HG03558 (cell line): ENCODE measurements around the gene PRICKLE3.

Source experiments
- ATAC-seq: cut with Tn5 transposase; IDR thresholded peaks from one replicate; pipeline ENCODE4 v1.9.1; 2021; ENCODE audit warnings: moderate number of reproducible peaks; ENCODE audit not compliant: unreplicated experiment; ENCODE audit errors: extremely low read depth

Gene PRICKLE3, protein sequence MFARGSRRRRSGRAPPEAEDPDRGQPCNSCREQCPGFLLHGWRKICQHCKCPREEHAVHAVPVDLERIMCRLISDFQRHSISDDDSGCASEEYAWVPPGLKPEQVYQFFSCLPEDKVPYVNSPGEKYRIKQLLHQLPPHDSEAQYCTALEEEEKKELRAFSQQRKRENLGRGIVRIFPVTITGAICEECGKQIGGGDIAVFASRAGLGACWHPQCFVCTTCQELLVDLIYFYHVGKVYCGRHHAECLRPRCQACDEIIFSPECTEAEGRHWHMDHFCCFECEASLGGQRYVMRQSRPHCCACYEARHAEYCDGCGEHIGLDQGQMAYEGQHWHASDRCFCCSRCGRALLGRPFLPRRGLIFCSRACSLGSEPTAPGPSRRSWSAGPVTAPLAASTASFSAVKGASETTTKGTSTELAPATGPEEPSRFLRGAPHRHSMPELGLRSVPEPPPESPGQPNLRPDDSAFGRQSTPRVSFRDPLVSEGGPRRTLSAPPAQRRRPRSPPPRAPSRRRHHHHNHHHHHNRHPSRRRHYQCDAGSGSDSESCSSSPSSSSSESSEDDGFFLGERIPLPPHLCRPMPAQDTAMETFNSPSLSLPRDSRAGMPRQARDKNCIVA

DNA sequence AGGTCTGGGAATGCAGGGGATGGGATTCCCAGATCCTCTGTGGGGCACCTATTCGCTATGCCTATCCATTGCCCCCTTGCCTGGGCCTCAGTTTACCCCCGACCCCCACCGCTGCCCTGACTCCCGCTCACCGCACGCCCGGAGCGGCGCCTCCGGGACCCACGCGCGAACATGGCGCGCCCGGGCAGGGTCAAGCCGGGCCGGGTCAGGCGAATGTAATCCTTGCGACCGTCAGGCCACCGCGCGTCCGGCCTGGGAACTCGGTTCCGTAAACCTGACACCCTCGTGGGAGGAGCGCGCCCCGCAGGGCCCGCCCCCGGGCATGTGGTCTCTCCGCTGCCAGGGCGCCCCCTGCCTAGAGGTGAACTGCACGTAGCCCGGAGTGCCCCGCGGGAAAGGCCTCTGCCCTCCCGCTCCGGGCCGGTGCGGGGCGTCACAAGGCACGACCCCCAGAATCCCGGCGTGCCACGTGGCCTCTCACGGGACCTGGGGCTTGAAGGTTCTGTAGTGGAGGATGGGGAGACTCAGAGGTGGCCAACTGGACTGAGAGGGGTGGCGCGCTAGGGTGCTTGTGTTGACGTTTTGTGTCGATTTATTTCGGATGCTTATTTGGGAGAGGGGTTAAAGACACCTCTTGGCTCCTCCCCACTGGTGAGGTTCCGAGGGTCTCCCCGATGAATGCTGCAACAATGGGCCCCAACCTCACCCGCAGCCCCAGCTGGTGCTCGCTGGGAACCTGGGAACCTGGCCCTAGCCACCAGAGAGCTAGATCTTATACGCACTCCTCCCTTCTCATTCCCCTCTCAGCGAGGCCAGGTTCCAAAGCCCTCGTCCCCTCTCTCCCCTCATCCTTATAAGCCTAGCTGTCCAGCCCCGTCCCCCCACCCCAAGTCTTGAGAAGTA lies at the start of gene PRICKLE3:
PRICKLE3 (minus strand) TSS at position 249 of the 903 bp plus-strand sequence; CDS start at position 173, 76 bp downstream.
- no peak for ATAC-seq

DNA sequence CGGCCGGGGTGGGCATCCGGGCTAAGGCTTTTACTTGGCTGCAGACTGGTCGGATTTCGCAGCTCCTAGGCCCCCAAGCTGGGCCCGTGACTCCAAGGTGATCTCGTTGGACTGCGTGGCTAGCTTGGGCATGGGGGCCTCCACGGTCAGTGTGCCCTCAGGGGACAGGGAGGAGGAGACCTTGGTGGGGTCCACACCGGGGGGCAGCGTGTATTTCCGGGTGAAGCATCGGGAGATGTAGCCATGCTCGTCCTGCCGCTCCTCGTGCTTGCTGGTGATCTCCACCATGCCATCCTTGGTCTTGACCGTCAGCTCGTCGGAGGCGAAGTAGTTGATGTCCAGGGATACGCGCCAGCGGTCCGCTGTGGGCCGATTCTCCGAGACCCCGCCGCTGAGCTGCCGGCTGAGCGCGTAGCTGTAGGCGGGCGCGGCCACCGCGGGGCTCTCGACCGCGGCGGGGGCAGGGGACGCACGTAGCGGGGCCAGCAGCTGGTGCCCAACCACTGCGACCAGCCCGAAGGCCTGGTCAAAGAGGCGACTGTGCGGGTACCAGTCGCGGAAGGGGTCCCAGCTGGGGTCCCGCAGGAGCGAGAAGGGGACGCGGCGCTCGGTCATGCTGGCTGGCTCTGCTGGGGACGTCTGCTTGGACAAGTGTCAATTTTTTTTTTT lies 47.8 kb upstream of the PRICKLE3 start:
- no peak for ATAC-seq

DNA sequence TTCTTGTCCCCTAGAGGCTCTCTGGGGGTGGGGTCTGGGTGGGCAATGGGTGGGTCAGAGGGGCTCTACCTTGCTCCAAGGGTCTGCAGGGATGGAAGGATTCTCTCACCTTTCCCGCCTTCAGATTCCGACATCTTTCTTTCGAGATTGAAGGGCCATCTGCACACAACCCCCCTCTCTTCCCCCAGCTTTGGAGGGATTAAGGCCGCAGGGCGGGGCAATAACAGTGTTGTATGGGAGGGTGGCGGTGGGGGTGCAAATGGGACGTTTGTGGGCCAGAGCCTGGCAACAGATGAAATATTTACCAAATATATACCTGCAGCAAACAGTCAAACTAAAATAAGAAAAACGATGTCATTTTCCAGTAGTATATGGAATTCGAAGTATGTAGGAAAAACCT lies 47.0 kb upstream of the PRICKLE3 start, which contains the start of gene CACNA1F:
CACNA1F (minus strand) TSS at position 165 of the 400 bp plus-strand sequence; CDS start at position 134, 31 bp downstream.
- ATAC-seq = no peak

DNA sequence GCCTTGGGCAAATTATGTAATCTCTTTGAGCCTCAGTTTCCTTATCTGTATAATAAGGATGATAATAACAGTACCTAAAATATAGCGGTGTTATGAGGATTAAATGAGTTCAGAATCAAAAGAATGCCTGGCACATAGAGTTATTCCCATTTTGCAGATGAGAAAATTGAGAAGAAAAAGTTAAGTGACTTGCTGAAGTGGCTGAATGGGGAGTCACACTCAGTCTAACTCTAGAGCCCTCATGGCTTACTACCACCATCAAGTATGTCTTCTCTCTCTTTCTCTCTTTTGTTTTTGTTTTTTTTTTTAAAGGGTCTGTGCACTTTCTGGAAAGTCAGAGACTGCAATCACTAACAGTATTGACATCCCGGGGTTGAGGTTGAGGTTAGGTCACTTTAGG lies 46.4 kb upstream of the PRICKLE3 start:
- no peak for ATAC-seq

DNA sequence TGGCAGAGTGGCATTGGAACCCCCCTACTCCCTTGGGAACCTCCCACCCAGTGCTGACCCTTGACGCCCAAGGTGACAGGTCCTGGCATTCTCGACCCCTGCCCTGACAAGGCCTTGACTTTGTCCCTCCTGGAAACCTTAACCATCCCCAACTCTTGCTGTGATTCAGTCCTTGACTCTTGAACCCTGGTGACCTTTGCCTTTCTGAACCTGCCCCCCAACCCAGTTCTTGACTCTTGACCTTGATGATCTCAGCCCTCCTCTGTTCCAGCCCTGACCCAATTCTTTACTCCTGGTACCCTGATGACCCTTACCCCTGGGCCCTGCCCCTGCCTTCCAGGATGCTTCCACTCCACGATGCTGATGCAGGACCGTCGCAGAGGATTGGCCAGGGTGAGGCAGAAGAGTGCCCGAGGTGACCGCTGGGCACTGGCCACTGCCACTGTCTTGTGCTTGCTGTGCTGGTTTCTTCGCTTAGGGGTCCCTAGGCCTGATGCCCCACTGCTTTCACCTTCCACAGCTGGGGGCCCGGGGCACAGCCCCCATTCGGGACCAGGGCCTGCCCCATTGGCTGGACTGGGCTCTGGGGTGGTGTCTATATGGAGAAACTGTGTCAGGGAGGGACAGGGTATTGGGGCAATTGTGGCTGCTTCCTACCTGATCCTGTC lies 45.3 kb upstream of the PRICKLE3 start:
- ATAC-seq = no peak

DNA sequence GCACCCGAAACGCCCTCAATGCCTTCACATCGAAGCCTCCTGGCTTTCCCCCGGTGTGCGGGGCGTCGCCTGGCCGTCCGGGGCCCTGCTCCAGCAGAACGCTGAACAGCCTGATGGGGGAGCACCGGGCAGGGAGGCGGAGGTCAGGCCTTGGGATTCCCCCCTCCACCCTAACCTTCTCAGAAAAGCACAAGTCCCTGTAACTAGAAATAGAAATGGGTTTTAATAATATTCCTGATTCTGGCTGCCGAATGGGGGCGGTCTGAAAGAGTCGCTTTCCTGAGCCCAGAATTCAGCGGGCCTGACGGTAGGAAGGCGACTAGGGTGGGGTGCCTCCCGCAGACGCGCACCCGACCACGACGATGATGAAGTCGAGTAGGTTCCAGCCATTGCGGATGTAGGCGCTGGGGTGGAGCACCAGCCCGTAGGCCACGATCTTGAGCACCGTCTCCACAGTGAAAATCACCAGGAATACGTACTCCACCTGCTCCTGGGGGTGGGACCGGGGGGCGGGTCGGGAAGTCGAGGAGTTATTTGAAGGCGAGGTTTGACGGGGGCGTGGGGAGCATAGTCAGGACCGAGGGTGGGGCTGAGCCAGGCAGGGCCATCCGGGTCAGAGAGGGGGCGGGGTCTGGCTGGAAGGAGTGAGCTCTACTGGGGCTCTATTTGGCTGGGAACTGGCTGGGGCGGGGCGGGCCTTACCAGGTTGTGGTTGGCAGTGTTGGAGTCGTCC lies 44.5 kb upstream of the PRICKLE3 start:
- ATAC-seq = no peak

DNA sequence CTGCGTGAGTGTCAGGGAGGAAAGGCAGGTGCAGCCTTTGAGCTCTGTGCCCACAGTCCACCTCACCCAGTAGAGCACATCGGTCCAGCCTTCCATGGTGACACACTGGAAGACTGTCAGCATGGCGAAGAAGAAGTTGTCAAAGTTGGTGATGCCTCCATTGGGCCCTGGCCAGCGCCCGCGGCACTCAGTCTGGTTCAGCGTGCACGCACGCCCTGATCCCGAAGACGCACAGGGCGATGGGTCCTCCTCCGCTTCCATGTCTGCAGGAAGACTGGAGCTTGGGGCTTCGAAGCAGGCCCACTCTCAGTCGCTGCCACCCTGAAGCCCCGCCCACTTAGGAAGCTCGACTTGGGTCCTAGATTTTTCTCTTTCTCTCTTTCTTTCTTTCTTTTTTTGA lies 42.0 kb upstream of the PRICKLE3 start:
- ATAC-seq = no peak

DNA sequence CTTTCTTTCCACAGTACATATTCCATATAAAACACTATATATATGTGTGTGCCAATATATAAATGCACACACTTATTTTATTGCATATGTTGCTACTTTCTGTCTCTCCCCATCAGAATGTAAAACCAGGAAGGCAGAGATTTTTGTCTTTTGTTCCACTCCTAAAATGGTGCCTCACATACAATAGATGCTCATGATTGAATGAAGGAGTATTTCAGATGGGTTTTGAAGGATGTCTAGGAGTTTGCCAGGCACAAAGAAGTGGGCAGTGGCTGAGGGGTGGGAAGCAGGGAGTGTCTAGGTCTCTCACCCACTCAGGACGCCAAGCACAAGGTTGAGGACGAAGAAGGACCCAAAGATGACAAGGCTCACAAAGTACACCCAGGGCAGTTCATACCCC lies 41.6 kb upstream of the PRICKLE3 start:
- no peak for ATAC-seq

DNA sequence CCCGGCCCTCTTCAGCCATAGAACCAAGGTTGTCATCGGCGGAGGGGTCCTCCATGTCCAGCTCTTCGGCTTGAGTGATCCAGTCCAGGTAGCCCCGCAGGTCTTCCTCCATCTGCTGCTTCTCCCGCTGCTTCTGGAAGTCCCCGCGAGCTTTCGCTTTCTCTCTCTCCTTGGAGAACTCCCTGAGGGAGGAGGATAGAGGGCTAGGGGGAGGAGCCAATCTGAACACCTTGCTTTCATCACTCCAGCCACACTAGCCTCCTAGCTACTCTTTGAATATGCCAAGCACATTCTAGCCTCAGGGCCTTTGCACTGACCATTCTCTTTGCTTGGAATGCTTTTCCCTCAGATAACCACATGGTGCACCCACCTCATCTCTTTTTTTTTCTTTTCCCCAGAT lies 40.8 kb upstream of the PRICKLE3 start:
- ATAC-seq = no peak

DNA sequence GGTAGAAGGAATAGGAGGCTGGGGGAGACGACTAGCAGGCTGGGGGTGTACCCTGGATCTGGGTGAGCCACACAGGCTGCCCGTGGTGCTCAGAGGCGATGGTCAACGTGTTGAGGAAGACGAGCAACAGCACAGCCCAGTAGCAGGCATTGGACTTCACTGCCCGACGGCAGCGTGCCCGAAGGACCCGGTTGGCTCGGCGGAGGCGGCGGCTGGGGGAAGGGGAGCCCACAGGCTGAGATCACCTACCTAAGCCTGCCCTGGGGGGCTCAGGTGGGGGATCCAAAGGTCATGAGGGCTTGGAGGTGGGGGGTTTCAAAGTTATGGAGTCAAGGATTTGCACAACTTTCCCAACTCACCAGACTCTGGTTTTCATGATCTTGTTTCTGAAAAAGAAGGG lies 39.7 kb upstream of the PRICKLE3 start:
- no peak for ATAC-seq

DNA sequence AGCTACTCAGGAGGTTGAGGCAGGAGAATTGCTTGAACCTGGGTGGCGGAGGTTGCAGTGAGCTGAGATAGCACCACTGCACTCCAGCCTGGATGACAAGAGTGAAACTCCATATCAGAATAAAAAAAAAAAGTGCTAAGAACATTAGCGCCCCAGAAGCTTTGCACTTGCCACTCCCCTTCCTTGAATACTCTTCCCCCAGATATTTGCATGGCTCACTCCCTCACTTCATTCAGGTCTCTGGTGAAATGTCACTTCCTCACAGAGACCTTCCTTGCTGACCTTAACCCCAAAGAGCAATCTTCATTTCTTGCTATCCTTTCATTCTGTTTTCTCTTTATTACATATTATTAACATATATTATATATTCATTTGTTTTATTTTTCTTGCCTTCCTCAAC lies 35.7 kb upstream of the PRICKLE3 start:
- no peak for ATAC-seq

DNA sequence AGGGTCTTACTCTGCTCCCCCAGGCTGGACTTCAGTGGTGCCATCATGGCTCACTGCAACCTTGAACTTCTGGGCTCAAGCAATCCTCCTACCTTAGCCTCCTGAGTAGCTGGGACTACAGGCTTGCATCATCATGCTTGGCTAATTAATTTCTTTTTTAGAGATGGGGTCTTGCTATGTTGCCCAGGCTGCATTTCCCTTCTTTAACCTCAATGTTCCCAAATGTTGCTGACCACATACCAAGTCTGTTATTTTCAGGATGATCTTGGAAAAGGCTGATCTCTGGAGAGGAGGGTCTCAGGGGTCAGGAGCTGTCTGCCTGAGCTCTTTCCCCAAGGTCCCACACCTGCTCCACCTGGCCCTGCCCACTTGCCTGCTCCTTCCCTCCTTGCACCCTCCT lies 33.9 kb upstream of the PRICKLE3 start:
- ATAC-seq = no peak

DNA sequence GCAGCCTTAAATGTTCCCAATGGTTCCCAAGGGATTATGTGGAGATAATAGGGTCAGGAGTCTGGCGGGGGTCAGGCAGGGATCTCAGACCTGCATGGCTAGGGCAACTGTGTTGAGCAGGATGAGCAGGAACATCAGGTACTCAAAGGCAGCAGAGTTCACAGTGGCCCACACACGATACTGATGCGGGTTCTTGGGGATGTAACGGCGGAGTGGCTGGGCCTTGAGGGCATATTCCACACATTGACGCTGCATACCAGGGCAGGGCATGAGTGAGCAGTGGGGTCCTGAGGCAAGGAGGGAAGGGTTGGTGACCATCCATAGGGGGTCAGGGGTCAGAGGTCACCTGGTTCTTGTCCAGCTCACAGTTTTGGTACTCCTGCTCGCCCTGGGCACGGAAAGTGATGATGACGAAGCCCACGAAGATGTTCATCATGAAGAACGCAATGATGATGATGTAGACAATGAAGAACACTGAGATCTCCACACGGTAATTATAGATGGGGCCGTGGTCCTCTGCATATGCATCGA lies 28.9 kb upstream of the PRICKLE3 start:
- no peak for ATAC-seq

DNA sequence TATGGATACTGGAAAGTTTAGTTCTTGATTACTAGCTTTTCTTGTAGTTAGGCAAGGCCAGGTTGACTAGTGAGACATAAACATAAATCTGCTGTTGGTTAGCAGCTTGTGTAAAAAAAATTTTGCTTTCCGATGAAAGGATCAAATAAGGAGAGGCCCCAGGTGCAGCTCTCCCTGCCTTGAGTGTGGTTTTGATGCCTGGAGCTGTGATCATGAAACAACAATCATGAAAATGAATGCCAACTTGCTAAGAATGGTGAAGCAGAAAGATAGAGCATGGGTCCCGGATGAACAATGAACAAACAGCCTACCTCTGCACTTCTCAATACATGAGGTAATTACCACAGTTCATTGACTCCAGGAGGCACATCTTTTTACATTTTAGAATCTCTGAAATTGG lies 28.2 kb upstream of the PRICKLE3 start:
- ATAC-seq = no peak

DNA sequence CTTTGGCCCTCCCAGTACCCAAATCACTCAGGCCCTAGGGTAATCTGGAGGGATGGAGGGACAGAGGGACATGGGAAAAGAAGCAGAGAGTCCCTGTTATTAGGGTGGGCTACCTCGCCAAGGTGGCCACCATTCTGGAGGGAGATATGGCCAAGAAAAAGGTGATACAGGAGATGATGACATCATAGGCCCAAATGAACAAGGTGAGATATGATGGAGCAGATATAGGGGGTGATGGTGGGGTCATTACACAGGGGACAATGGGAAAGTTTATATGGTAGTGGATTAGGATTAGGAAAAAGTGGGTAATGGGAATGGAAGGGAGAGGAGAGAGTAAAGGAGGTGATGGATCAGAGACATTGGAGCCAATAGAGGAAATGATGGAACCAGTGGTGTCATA lies 26.7 kb upstream of the PRICKLE3 start:
- ATAC-seq = no peak

DNA sequence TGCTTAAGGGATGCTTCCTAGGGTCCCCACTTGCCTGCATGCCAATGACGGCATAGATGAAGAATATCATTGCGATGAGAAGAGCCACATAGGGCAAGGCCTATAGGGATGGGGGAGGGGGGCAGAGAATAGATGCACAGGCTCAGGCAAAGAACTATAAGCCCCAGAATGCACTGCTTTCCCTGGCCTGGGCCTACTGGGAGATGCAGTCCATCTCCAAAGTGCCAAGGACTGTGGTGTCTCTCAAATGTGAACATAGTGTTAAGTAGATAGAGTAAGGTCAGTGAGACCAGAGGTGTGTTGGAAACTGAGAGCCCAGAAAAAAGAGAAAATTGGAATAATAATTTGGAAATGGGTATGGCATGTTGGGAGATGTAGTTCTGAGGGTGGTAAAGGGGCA lies 26.0 kb upstream of the PRICKLE3 start:
- no peak for ATAC-seq

DNA sequence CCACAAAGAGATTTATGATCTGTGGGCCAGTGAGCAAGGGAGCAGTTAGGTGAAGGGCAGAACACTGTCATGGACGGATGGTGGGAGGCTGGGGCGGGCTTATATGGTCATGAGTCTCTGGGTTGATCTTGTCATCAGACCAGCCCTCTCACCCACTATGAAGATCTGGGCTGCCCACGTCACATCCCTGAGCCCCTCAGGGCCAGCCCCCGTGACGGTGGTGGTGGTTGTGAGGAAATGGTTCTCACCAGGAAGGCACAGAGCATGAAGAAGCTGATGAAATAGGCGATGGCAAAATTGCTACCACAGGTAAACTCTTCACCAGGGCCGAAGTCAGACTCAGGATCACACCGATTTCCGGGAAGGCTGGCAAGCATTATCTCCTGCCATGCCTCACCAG lies 24.9 kb upstream of the PRICKLE3 start:
- no peak for ATAC-seq

DNA sequence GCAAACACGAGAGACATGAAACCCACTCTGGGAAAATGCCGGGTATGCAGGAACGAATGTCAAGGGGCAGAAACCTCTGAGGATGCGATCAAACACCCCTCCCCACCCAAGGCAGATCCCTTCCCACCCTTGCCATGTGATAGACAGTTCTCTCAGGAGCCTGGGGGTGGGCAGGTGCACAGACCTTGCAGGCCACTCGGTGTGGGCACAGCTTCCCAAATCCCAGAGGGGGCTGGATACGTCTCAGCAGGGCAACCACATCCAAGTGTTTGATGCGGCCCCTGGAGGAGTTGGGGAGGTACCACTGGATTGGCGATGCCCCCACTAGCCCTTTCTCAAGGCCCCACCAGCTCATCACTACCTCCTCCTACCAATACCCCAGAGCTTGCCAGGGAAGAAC lies 24.2 kb upstream of the PRICKLE3 start:
- no peak for ATAC-seq
